Stimulated activated CD4-positive, alpha-beta T cell treated with anti-CD3 and anti-CD28 coated beads, Interleukin-12 subunit alpha, Interleukin-12 subunit beta, amount 100 ng/mL, for 24 hours (primary cell): ENCODE results near the gene NR3C2.

Experiments
- DNase-seq, 2 experiments: peaks; one replicate each; pipeline ENCODE4 v3.0.0-alpha.2; 2020; ENCODE audit warnings: low read depth in 2 of 2

Gene NR3C2

GRCh38 chr4:148263802-148264201 is 178.4 kb downstream of the NR3C2 start:
- DNase-seq = no peak

GRCh38 chr4:148263127-148263526 is 179.1 kb downstream of the NR3C2 start:
- no peak for DNase-seq

GRCh38 chr4:148261848-148262247 is 180.4 kb downstream of the NR3C2 start:
- DNase-seq = no peak

GRCh38 chr4:148259841-148260240 is 182.4 kb downstream of the NR3C2 start:
- no peak for DNase-seq

GRCh38 chr4:148258535-148258934 is 183.7 kb downstream of the NR3C2 start:
- DNase-seq = no peak

GRCh38 chr4:148255344-148255720 is 186.9 kb downstream of the NR3C2 start:
- no peak for DNase-seq

- DNase-seq = no peak
These were observed 187.4 kb downstream of the NR3C2 start for GRCh38 chr4:148254621-148255343.

- no peak for DNase-seq
These were observed 188.4 kb downstream of the NR3C2 start for GRCh38 chr4:148253768-148254167.

GRCh38 chr4:148248824-148249223 is 193.4 kb downstream of the NR3C2 start:
- DNase-seq = no peak

- no peak for DNase-seq
These were observed 197.2 kb downstream of the NR3C2 start for GRCh38 chr4:148245015-148245414.

GRCh38 chr4:148243837-148244236 is 198.4 kb downstream of the NR3C2 start:
- DNase-seq = no peak

- DNase-seq = no peak
These were observed 202.0 kb downstream of the NR3C2 start for GRCh38 chr4:148240241-148240640.

- DNase-seq = no peak
These were observed 202.7 kb downstream of the NR3C2 start for GRCh38 chr4:148239494-148239985.

GRCh38 chr4:148238811-148239493 is 203.3 kb downstream of the NR3C2 start:
- no peak for DNase-seq

- no peak for DNase-seq
These were observed 204.1 kb downstream of the NR3C2 start for GRCh38 chr4:148238086-148238485.

GRCh38 chr4:148235809-148236208 is 206.4 kb downstream of the NR3C2 start:
- DNase-seq = no peak

- DNase-seq = no peak
These were observed 212.4 kb downstream of the NR3C2 start for GRCh38 chr4:148229798-148230197.

- no peak for DNase-seq
These were observed 213.2 kb downstream of the NR3C2 start for GRCh38 chr4:148229028-148229427.

- DNase-seq = no peak
These were observed 215.1 kb downstream of the NR3C2 start for GRCh38 chr4:148227147-148227546.

- DNase-seq = no peak
These were observed 215.9 kb downstream of the NR3C2 start for GRCh38 chr4:148226341-148226740.

GRCh38 chr4:148225639-148226038 is 216.6 kb downstream of the NR3C2 start:
- DNase-seq = no peak

GRCh38 chr4:148224476-148224875 is 217.7 kb downstream of the NR3C2 start:
- no peak for DNase-seq

- no peak for DNase-seq
These were observed 219.1 kb downstream of the NR3C2 start for GRCh38 chr4:148222991-148223660.
